Activated B cell treated with CpG ODN at 0.5 μM for 24 hours (primary cell): ENCODE results near the gene REPIN1. TPM values are rescaled to one million over a fixed set of nuclear protein-coding genes. Genes with fewer than 3 reads are reported as not detected.

Source experiments
- ATAC-seq: fragments of 200-7000 bp; cut with Tn5 transposase; one replicate; pipeline ENCODE4 v1.10.0; 2021; ENCODE audit warnings: low read depth, mild to moderate bottlenecking, moderate library complexity
- CTCF ChIA-PET: fragments of 350-600 bp; sonication (Branson Sonifier 250); formaldehyde crosslinking; loops from one replicate; lab custom pipeline; 2021; ENCODE audit warnings: antibody characterized with exemption; lab: Charles Lee
- POLR2A ChIA-PET: fragments of 350-600 bp; sonication (Branson Sonifier 250); formaldehyde crosslinking; loops from one replicate; lab custom pipeline; 2021; ENCODE audit warnings: antibody characterized with exemption; lab: Charles Lee
- DNase-seq: peaks from one replicate; pipeline ENCODE4 v3.0.0; 2022
- H3K27ac Mint-ChIP-seq: one replicate; pipeline ENCODE4 v1.8.0; 2020; ENCODE audit warnings: mixed read lengths
- H3K27me3 Mint-ChIP-seq: one replicate; pipeline ENCODE4 v1.8.0; 2021; ENCODE audit warnings: mixed read lengths
- H3K36me3 Mint-ChIP-seq: one replicate; pipeline ENCODE4 v1.8.0; 2021; ENCODE audit warnings: low read depth, mixed read lengths
- H3K4me1 Mint-ChIP-seq: one replicate; pipeline ENCODE4 v1.8.0; 2021; ENCODE audit warnings: mixed read lengths
- H3K4me3 Mint-ChIP-seq: one replicate; pipeline ENCODE4 v1.8.0; 2020; ENCODE audit warnings: mild to moderate bottlenecking, mixed read lengths
- H3K9me3 Mint-ChIP-seq: one replicate; pipeline ENCODE4 v1.8.0; 2020; ENCODE audit warnings: mixed read lengths
- CTCF ChIP-seq: fragments of 200-600 bp; IDR thresholded peaks from one replicate; pipeline ENCODE4 v1.8.0; 2022; ENCODE audit warnings: antibody characterized with exemption, mild to moderate bottlenecking
- intact Hi-C: fragments of 100-400 bp; cut with micrococcal nuclease; formaldehyde crosslinking; loops from one replicate; pipeline ENCODE4 v1.15.1; 2024
- total RNA-seq: library from RNA; stranded (reverse); gene quantifications from 2 replicates; pipeline ENCODE4 v1.2.3, GENCODE V29; 2022

REPIN1 gene
- total RNA-seq, 1 donor from 2014 or later, result 116 TPM

GRCh38 chr7:150420987-150421674 lies 52.5 kb downstream of the REPIN1 start:
- ChIA-PET POLR2A (interaction anchor here (0.6 to 1.6 kb wide), 3 partner anchors 41 to 66 kb away, joined by 3 to 5 read pairs (median 4); no protein-coding TSS in a partner anchor), CTCF (interaction anchor here (1.0 to 2.6 kb wide), 6 partner anchors 11 to 135 kb away, joined by 3 to 24 read pairs (median 5); a partner anchor contains a TSS)
- Mint-ChIP-seq H3K27me3 (peaks cover 7% of the 10 kb centered on the region), H3K4me1 (peaks cover 7% of the 10 kb centered on the region), H3K9me3 (no peaks in the 10 kb centered on the region), H3K27ac (peak overlapping the region; percentile 19), H3K36me3 (no peaks in the 10 kb centered on the region), H3K4me3 (peak overlapping the region; percentile 47)
- TF ChIP-seq CTCF, result peak; percentile 94
- intact Hi-C loops, result loop anchor here (1.0 kb wide), 5 partner anchors 16 to 135 kb away; partner anchors contain the start of genes ACTR3C, LRRC61 and ZNF775
- DNase-seq (peak; percentile 69), ATAC-seq (peak; percentile 98)

DNA sequence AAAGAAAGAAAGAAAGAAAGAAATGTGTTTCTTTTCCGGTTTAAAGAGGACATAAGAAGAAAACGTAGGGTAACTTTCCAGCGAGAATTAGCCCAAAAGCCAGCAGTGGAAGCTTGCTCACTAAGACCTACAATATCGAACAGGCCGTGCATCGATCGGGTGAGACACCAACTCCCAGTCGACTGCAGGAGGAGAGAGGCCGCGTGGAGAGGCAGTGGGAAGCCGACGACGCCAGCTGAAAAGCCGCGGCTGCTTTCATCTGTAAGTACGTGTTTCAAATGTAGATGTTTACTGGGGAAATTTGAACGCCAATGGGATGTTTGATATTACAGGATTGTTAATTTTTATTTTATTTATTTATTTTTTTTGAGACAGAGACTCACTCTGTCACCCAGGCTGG lies 53.2 kb downstream of the REPIN1 start:
- no peaks in the 10 kb centered on the region for H3K36me3 Mint-ChIP-seq
- ChIA-PET CTCF (interaction anchor here (1.0 to 2.6 kb wide), 6 partner anchors 11 to 136 kb away, joined by 3 to 24 read pairs (median 5); a partner anchor contains a TSS), POLR2A (interaction anchor here (0.6 to 1.4 kb wide), 2 partner anchors 44 to 67 kb away, joined by 3 to 4 read pairs; no protein-coding TSS in a partner anchor)
- DNase-seq (no peak), ATAC-seq (no peak)
- H3K4me3 Mint-ChIP-seq, result no peak overlapping the region
- no peak for TF ChIP-seq CTCF
- H3K27me3 Mint-ChIP-seq, result peaks cover 7% of the 10 kb centered on the region
- H3K4me1 Mint-ChIP-seq, result peaks cover 7% of the 10 kb centered on the region
- H3K27ac Mint-ChIP-seq, result no peak overlapping the region
- H3K9me3 Mint-ChIP-seq, result no peaks in the 10 kb centered on the region
- intact Hi-C loops, result loop anchor here (1.0 kb wide), 5 partner anchors 17 to 136 kb away; partner anchors contain the start of genes ACTR3C, LRRC61 and ZNF775

Other genes starting within 250 kb of the REPIN1 start
- gene LRRC61, start 45.5 kb upstream of the REPIN1 start, total RNA-seq, result 10.7 and 11.0 TPM in 2 replicates
- 10.1 and 14.3 TPM in 2 replicates for gene ACTR3C, start 45.3 kb upstream of the REPIN1 start, total RNA-seq
- gene RARRES2, start 27.2 kb upstream of the REPIN1 start, total RNA-seq, result not detected in 2 replicates
- gene ZNF775, start 10.5 kb downstream of the REPIN1 start, total RNA-seq, result 8.0 and 8.8 TPM in 2 replicates
- 0.22 TPM in 1 of 2 replicates, not detected in the other for gene GIMAP8, start 81.8 kb downstream of the REPIN1 start, total RNA-seq
- gene GIMAP7, start 146.1 kb downstream of the REPIN1 start, total RNA-seq, result 0.39 TPM in 1 of 2 replicates, not detected in the other
- gene GIMAP4, start 198.6 kb downstream of the REPIN1 start, total RNA-seq, result 0.29 and 0.40 TPM in 2 replicates